Muscle of leg (tissue), 11 donors: ENCODE data around the gene BOC. TPM values are rescaled to one million over a fixed set of nuclear protein-coding genes. Genes with fewer than 3 reads are reported as not detected.

Experiments
- DNase-seq: peaks from one replicate; pipeline ENCODE4 v3.0.0; 2013
- H3K27ac ChIP-seq: one replicate; pipeline ENCODE4 v1.5.1; 2013; ENCODE audit warnings: mild to moderate bottlenecking, low read length, control low read depth
- H3K27me3 ChIP-seq: one replicate; pipeline ENCODE4 v1.6.1; 2013; ENCODE audit warnings: low read length; ENCODE audit not compliant: control insufficient read depth, insufficient read depth
- H3K36me3 ChIP-seq: one replicate; pipeline ENCODE4 v1.6.1; 2013; ENCODE audit warnings: low read length; ENCODE audit not compliant: control insufficient read depth, insufficient read depth
- H3K4me1 ChIP-seq: one replicate; pipeline ENCODE4 v1.6.1; 2013; ENCODE audit warnings: low read length; ENCODE audit not compliant: control insufficient read depth, insufficient read depth
- H3K4me3 ChIP-seq: one replicate; pipeline ENCODE4 v1.5.1; 2013; ENCODE audit warnings: low read length, control low read depth
- H3K9me3 ChIP-seq: replicated peaks from 2 replicates; pipeline ENCODE4 v1.6.1; 2013; ENCODE audit warnings: low read depth, low read length; ENCODE audit not compliant: control insufficient read depth
- WGBS: methylation state at CpG from one replicate; pipeline ENCODE4 v1.1.5; 2013; ENCODE audit warnings: missing lambda C conversion rate; ENCODE audit not compliant: insufficient coverage; 5-methylcytosine and 5-hydroxymethylcytosine counted together
- polyA plus RNA-seq, 8 donors: library from polyadenylated mRNA; unstranded; fragments of 120-200 nt; gene quantifications; one replicate each; pipeline versions ENCODE4 v1.2.1 to v1.2.3, GENCODE V29; 2013; ENCODE audit warnings: inconsistent platforms in 1 of 8, low replicate concordance in 1 of 8; ENCODE audit not compliant: insufficient read length in 8 of 8, insufficient read depth in 1 of 8
- total RNA-seq: library from RNA; stranded (reverse); fragments of 120-200 nt; gene quantifications from one replicate; pipeline ENCODE4 v1.2.4, GENCODE V29; 2013

BOC gene
- total and polyA plus RNA-seq, 9 donors: 38.3 to 99.2 (median 55.0) TPM

DNA sequence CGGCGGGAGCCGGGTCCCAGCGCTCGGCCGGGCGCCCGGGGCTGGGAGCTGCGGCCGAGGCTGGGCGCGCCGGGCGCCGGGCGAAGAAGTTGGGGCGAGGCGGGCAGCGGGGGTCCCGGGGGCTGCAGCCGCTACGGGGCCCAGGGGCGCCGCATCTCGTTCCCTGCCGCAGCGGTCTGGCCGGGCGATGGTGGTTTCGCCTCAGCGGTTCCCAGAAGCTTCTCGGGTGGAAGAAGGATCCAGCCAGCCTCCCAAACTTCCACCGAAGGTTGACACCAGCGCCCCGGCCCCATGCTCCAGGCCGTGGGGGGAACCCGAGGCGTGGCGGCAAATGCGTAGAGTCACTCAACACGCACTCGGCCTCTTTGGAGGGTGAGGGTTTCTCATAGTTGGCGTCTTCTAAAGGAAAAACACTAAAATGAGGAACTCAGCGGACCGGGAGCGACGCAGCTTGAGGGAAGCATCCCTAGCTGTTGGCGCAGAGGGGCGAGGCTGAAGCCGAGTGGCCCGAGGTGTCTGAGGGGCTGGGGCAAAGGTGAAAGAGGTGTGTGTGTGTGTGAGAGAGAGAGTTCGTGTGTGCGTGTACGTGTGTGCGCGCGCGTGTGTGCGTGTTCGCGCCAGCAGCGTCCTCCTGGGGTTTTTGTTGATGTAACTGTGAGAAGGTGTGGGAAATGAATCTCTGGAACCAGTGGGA, 940 bp downstream of the BOC start:
- Histone ChIP-seq H3K9me3 (no peaks in the 10 kb centered on the region), H3K4me3 (peak overlapping the region; percentile 75), H3K36me3 (peaks cover 11% of the 10 kb centered on the region), H3K4me1 (peaks cover 25% of the 10 kb centered on the region), H3K27ac (peak overlapping the region; percentile 83), H3K27me3 (no peaks in the 10 kb centered on the region)
- under 1% methylated on average over 57 of the region's 62 CpGs for WGBS
- peak; percentile 69 for DNase-seq

DNA sequence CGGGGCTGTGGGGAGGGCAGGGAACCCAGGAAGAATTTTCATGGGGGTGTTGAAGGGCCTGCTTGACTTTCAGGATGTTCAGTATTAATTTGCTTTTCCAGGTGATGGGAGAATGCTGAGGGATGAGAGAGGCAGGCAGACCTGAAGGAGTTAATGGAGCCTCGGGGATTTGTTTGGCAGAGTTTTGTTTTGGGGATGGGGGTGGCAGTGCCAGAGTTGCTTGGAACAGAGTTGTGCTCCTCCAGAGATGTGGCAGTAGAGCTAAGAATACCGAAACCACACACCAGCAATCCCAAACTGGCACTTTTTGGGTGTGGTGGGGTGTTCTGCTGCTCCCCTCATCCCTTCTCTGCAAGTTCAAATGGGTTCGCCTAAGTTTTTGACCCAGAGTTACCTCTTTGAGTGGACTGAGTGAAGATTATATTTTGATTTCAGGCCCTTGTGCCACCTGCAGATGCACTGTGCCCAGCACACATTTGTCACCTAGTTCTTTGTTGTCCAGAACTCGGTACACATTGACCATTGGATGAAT, 1.6 kb downstream of the BOC start:
- 20% methylated on average over 2 of the region's 5 CpGs for WGBS
- peaks cover 25% of the 10 kb centered on the region for H3K4me1 ChIP-seq
- DNase-seq: peak; percentile 48
- H3K4me3 ChIP-seq: peak overlapping the region; percentile 75
- H3K27ac ChIP-seq: peak overlapping the region; percentile 83
- no peaks in the 10 kb centered on the region for H3K27me3 ChIP-seq
- H3K36me3 ChIP-seq: peaks cover 11% of the 10 kb centered on the region
- H3K9me3 ChIP-seq: no peaks in the 10 kb centered on the region

DNA sequence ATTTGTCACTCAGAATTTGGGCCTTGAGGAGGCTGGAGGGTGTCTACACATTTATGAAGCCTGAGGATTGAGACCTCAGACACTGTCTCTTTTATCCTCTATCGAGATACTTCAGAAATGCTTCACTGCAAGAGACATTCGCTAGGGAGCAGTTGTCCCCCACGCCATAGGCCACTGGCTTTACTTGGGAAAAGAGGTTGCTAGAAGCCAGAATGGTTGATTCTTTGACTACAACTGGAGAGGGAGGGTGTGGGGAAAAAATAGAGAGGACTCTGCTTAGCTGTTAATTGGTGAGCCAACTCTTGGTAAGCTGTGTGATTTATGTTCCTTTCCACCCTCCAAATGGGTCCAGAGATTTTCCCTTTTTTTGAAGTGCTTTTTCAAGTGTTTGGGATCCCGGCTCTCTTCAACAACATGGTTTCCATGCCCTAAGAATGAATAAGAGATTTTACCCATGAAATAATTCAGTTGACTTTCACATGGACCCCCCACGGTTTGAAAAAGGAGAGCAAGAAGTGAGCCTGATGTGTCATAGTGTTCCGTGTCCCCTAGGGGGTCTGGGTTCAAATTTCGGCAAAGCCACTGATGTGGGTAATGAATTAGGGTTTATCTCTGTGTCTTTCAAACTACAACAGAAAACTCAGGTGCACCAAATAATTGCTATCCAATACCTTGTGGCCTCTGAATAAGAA, 2.7 kb downstream of the BOC start:
- no peaks in the 10 kb centered on the region for H3K27me3 ChIP-seq
- WGBS: 37% methylated on average over 3 of the region's 7 CpGs
- H3K27ac ChIP-seq: no peak overlapping the region

DNA sequence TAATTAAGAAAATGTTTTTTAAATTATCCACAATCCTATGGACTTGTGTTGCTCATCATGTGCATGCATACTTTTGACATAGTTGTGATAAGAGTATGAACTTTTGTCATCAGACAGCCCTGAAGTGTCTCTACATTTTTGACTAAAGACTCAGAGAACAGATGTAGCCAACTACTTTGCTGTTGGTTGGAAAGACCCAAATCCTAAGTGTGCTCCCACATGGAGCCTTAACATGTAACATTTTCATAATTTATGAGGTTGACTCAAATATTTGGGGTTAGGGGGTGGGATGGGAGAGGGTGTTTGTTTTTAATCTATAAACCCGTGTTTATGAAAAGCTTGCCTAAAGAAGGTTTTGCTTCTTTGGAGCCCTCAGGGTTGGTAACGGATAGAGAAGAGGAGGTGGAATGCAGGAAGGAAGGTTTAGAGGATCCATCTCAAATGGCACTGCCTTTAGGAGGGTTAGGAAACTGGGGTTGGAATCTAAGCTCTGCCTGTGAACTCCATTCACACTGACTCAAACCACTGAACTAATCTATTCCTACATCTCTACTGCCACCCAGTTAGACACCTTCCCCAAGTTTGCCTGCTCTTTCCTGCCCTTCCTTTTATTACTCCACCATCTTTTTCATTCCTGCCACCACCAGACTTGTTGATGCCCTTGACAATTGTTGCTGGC, 3.7 kb downstream of the BOC start:
- WGBS: 43% methylated on average over 1 of the region's 2 CpGs
- Histone ChIP-seq H3K4me3 (no peak overlapping the region), H3K27me3 (no peaks in the 10 kb centered on the region), H3K27ac (no peak overlapping the region), H3K9me3 (no peaks in the 10 kb centered on the region), H3K4me1 (peaks cover 28% of the 10 kb centered on the region), H3K36me3 (peaks cover 33% of the 10 kb centered on the region)
- DNase-seq: no peak

More for the DNA sequence above, 2.7 kb downstream of the BOC start:
- Histone ChIP-seq H3K9me3 (no peaks in the 10 kb centered on the region), H3K4me3 (peak overlapping the region; percentile 75), H3K36me3 (peaks cover 22% of the 10 kb centered on the region), H3K4me1 (peaks cover 31% of the 10 kb centered on the region)
- peak; percentile 55 for DNase-seq

DNA sequence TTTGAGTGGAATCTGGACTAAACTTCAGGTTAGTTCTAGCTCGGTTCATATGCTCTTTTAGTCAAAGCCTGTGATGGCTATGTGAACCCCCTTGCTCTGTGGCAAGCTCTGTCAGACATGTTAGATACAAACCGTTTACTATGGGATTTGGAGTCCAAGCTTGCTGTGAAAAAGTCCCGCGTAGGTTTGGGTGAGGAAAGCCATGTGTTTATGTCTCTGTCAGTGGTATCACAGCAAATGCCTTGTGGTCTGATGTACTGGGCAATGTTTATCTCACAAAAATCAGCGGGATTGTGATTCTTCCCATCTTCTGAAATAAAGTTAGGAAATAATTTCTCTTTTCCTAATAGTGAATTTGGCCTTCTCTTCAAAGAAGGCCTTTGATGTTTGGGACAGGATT, 5.0 kb downstream of the BOC start:
- Histone ChIP-seq H3K4me3 (no peak overlapping the region), H3K36me3 (peaks cover 44% of the 10 kb centered on the region), H3K27ac (no peak overlapping the region), H3K4me1 (peaks cover 33% of the 10 kb centered on the region), H3K27me3 (no peaks in the 10 kb centered on the region), H3K9me3 (no peaks in the 10 kb centered on the region)
- 20% methylated on average over 1 of the region's 5 CpGs for WGBS
- no peak for DNase-seq

DNA sequence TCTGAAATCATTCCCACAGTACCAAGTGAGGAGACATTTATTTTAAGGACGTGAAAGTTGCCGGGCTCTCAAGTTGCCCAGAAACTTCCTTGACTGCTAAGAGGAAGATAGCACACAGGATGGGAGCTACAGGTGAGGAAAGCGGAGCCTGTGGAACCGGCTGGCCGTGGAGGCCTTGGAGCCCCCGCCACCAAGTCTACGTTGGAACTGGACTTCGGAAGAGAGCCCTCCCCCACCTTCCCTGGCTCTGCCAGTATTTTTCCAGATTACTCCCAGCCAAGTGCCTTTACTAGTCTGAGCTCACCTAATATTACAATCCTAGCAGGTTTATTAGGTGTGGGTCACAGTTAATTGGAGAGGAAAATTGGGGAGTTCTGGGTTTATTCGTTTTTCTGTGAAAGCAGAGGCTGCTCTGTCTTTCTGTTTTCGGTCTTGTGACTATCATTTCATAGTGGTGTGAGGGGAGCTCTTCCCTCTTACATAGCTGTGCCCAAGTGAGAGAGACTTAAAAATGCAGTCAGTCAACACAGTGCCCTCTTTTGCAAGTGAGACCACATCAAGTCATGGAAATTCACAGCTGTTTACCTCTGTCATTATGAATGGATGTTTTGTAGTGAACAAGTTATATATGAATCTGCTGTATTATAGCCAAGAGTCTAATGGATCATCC, 6.8 kb downstream of the BOC start:
- DNase-seq: no peak
- Histone ChIP-seq H3K4me3 (no peak overlapping the region), H3K27ac (no peak overlapping the region), H3K36me3 (peaks cover 56% of the 10 kb centered on the region), H3K9me3 (no peaks in the 10 kb centered on the region), H3K27me3 (no peaks in the 10 kb centered on the region), H3K4me1 (peaks cover 40% of the 10 kb centered on the region)
- 41% methylated on average over 8 of the region's 10 CpGs for WGBS

DNA sequence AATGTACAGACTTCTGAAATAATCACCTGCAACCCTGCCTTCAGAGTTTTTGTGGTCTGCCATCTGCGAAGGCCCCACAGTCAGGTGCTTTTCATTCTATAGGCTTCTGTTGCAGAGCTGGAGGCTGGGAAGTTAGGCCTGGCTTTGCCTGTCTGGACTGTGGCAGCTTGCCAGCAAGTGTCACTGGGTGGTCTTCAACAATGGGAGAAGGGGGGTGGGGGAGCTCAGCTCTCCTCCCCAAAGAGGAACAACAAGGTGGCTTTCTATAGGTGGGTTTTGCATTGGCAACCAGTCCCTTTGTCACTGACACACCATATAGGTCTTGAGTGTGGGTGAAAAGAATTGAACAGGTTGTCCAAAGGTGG, 7.3 kb downstream of the BOC start:
- no peaks in the 10 kb centered on the region for H3K9me3 ChIP-seq
- 67% methylated on average over 1 of the region's 1 CpG for WGBS
- H3K27me3 ChIP-seq: no peaks in the 10 kb centered on the region
- no peak for DNase-seq
- H3K4me1 ChIP-seq: peaks cover 41% of the 10 kb centered on the region
- H3K27ac ChIP-seq: no peak overlapping the region
- H3K4me3 ChIP-seq: no peak overlapping the region
- H3K36me3 ChIP-seq: peaks cover 58% of the 10 kb centered on the region

DNA sequence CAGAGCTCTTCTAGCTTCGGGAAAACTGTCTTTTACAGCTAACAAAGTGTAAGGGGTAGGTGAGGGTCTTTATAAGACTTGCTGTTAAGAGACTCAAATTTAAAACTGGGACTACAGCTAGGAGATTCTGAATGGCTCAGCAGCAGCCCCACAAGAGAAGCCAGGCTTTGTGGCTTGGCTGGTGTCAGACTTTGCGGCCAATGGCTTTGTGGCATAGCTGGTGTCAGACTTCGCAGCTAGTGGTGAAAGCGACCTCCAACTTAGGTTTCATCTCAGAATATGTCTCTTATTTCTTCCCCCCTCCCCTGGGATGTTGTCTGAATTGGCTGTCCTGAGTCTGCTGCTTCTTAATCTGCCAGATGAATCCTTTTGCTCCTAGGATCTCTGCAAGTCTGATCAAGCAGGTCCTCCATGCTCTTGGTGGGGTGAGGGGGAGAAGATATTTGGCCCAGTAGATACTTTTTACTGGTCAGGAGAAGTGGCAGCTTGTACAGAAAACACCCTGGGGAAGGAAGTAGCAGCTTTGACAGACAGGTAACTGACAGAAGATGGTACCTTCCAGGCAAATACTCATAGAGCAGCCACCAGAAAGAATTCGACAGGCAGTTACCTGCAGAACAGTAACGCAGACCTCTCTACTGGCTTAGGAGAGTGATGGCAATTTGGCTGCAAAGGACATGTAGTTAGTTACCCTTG, 8.4 kb downstream of the BOC start:
- H3K36me3 ChIP-seq: peaks cover 60% of the 10 kb centered on the region
- H3K27ac ChIP-seq: peak overlapping the region; percentile 59
- WGBS: 67% methylated on average over 3 of the region's 6 CpGs
- H3K27me3 ChIP-seq: no peaks in the 10 kb centered on the region
- peaks cover 44% of the 10 kb centered on the region for H3K4me1 ChIP-seq
- H3K4me3 ChIP-seq: no peak overlapping the region
- no peaks in the 10 kb centered on the region for H3K9me3 ChIP-seq
- DNase-seq: no peak

DNA sequence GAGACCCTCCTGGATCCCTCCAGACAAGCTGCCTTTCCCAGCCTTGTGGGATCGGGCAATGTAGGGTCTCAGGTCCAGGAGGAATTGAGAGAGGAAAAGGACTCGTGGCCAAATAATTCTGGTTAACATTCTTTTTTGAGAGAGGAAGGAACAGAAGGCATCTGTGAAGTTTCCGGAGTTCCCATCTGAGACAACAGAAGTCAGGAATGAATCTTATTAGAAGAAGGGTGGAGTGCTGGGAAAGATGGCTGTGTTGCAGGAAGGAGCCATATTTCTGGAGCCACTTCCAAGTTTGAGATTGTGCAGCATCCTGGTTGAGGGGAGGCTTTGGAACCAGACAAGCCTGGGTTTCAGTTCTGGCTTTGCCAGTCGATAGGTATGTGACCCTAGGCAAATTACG, 9.4 kb downstream of the BOC start:
- Histone ChIP-seq H3K9me3 (no peaks in the 10 kb centered on the region), H3K27ac (peak overlapping the region; percentile 59)
- 52% methylated on average over 5 of the region's 5 CpGs for WGBS

More for the DNA sequence above, 9.4 kb downstream of the BOC start:
- DNase-seq: peak; percentile 45
- no peaks in the 10 kb centered on the region for H3K27me3 ChIP-seq
- no peak overlapping the region for H3K4me3 ChIP-seq
- H3K4me1 ChIP-seq: peaks cover 39% of the 10 kb centered on the region
- H3K36me3 ChIP-seq: peaks cover 64% of the 10 kb centered on the region
